Esophagus squamous epithelium (tissue), 4 donors: ENCODE data around the gene DENND6A.

ENCODE experiments used
- CTCF ChIP-seq, 6 experiments: fragments of 450-650 bp in 4 of 6; fragments of 200-600 bp in 2 of 6; sonication (generic) in 2 of 6; IDR thresholded peaks; one replicate each; pipeline ENCODE4 v1.5.1; 2016 to 2019; ENCODE audit warnings: antibody characterized with exemption in 6 of 6, mild to moderate bottlenecking in 4 of 6, moderate library complexity in 4 of 6
- POLR2A ChIP-seq, 4 donors: fragments of 450-650 bp; IDR thresholded peaks; one replicate each; pipeline ENCODE4 v1.6.1; 2017; ENCODE audit warnings: antibody characterized with exemption in 4 of 4, mild to moderate bottlenecking in 4 of 4, moderate library complexity in 3 of 4

- TF ChIP-seq POLR2A (IDR thresholded peaks at IDR 0.05), result no peak
- no peak for TF ChIP-seq CTCF (IDR thresholded peaks at IDR 0.05)
Measured at GRCh38 chr3:57644740-57645139, 48.1 kb downstream of the DENND6A start.
